COR-L47 (cell line): ENCODE measurements around the gene VPS13D.

Source experiments
- DNase-seq: peaks from one replicate; lab custom pipeline; 2025; lab: John Stamatoyannopoulos, UW

VPS13D gene

GRCh38 chr1:12472798-12473551 is 243.1 kb downstream of the VPS13D start:
- DNase-seq = no peak

GRCh38 chr1:12473596-12474362 is 243.9 kb downstream of the VPS13D start:
- no peak for DNase-seq

- DNase-seq = no peak
These were observed 245.3 kb downstream of the VPS13D start for GRCh38 chr1:12475101-12475500.

- DNase-seq = no peak
These were observed 245.7 kb downstream of the VPS13D start for GRCh38 chr1:12475530-12475934.

GRCh38 chr1:12475947-12476346 is 246.1 kb downstream of the VPS13D start:
- DNase-seq = no peak

- DNase-seq = no peak
These were observed 247.5 kb downstream of the VPS13D start for GRCh38 chr1:12477314-12477713.

GRCh38 chr1:12477936-12478611 is 248.2 kb downstream of the VPS13D start:
- peak; percentile 91 for DNase-seq

GRCh38 chr1:12478612-12478985 is 248.8 kb downstream of the VPS13D start:
- no peak for DNase-seq

- DNase-seq = no peak
These were observed 249.5 kb downstream of the VPS13D start for GRCh38 chr1:12479311-12479710.

GRCh38 chr1:12480041-12480440 is 250.2 kb downstream of the VPS13D start:
- DNase-seq = no peak

- DNase-seq = no peak
These were observed 251.0 kb downstream of the VPS13D start for GRCh38 chr1:12480748-12481362.

GRCh38 chr1:12481928-12482327 is 252.1 kb downstream of the VPS13D start:
- no peak for DNase-seq

GRCh38 chr1:12482988-12483387 is 253.2 kb downstream of the VPS13D start:
- DNase-seq = no peak

- DNase-seq = no peak
These were observed 255.6 kb downstream of the VPS13D start for GRCh38 chr1:12485231-12486058.

GRCh38 chr1:12486059-12486341 is 256.2 kb downstream of the VPS13D start:
- DNase-seq = no peak

- no peak for DNase-seq
These were observed 256.7 kb downstream of the VPS13D start for GRCh38 chr1:12486401-12487005.

- DNase-seq = no peak
These were observed 257.7 kb downstream of the VPS13D start for GRCh38 chr1:12487520-12487919.

GRCh38 chr1:12488666-12489354 is 259.0 kb downstream of the VPS13D start:
- no peak for DNase-seq

GRCh38 chr1:12490532-12491142 is 260.8 kb downstream of the VPS13D start:
- no peak for DNase-seq

GRCh38 chr1:12491656-12492055 is 261.8 kb downstream of the VPS13D start:
- no peak for DNase-seq
